ENCODE measurements around the gene GRB10. TPM values are rescaled to one million over a fixed set of nuclear protein-coding genes. Genes with fewer than 3 reads are reported as not detected.

Gene GRB10
- total RNA-seq, 4 donors from 2014 or later: 54.0 to 69.1 (median 61.6) TPM

DNA sequence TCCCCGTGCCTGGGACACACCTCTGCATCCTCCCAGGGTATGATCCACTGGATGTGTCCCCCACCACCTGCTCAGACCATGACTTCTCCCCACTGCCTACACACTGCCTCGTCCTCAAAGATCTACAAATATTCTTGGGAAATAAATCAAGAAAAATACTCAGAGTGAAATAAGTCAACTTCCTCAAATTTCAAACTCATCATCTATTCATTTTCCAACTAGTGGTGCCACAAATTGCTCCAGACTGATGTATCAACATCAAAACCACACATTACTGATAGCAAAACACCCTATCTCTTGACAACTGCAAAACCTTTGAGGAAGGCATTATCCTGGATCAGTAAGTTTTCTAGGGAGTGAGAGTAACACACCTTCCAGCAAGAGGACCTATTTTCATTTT is 87.7 kb downstream of the GRB10 start:
- Histone ChIP-seq H3K4me1 (peaks cover 13 to 61% (median 42%) of the 10 kb centered on the region in 4 donors), H3K4me3 (no peak overlapping the region), H3K36me3 (peaks cover 0 to 9% (median 3%) of the 10 kb centered on the region in 4 donors), H3K27me3 (no peaks in the 10 kb centered on the region), H3K27ac (replicated peaks in 1 of 4) (no peak overlapping the region), H3K9me3 (no peaks in the 10 kb centered on the region)
- TF ChIP-seq POLR2AphosphoS5 (IDR thresholded peaks at IDR 0.05): no peak
- TF ChIP-seq, protein P1, sequence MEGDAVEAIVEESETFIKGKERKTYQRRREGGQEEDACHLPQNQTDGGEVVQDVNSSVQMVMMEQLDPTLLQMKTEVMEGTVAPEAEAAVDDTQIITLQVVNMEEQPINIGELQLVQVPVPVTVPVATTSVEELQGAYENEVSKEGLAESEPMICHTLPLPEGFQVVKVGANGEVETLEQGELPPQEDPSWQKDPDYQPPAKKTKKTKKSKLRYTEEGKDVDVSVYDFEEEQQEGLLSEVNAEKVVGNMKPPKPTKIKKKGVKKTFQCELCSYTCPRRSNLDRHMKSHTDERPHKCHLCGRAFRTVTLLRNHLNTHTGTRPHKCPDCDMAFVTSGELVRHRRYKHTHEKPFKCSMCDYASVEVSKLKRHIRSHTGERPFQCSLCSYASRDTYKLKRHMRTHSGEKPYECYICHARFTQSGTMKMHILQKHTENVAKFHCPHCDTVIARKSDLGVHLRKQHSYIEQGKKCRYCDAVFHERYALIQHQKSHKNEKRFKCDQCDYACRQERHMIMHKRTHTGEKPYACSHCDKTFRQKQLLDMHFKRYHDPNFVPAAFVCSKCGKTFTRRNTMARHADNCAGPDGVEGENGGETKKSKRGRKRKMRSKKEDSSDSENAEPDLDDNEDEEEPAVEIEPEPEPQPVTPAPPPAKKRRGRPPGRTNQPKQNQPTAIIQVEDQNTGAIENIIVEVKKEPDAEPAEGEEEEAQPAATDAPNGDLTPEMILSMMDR (IDR thresholded peaks at IDR 0.05): no peak
- no peak for TF ChIP-seq POLR2A (IDR thresholded peaks at IDR 0.05; ENCODE audit: low read depth)
- TF ChIP-seq EP300 (IDR thresholded peaks at IDR 0.05): no peak
- intact Hi-C loops (cut with DNase I): no loop called here
- no peak for DNase-seq (ENCODE audit: extremely low spot score)
- WGBS: 69% methylated on average over 2 of the region's 2 CpGs

GRCh38 chr7:50693455-50694130 is 89.1 kb downstream of the GRB10 start:
- intact Hi-C loops (cut with DNase I): no loop called here
- TF ChIP-seq, protein P1 (IDR thresholded peaks at IDR 0.05): no peak
- TF ChIP-seq POLR2A (IDR thresholded peaks at IDR 0.05; ENCODE audit: low read depth) (no peak), EP300 (IDR thresholded peaks at IDR 0.05) (no peak), POLR2AphosphoS5 (IDR thresholded peaks at IDR 0.05) (no peak)
- no peaks in the 10 kb centered on the region for H3K9me3 ChIP-seq
- 79% methylated on average over 8 of the region's 8 CpGs for WGBS
- H3K27me3 ChIP-seq: no peaks in the 10 kb centered on the region
- no peak overlapping the region for H3K27ac ChIP-seq (replicated peaks in 1 of 4)
- no peak for DNase-seq (ENCODE audit: extremely low spot score)
- H3K4me1 ChIP-seq: peaks cover 17 to 62% (median 45%) of the 10 kb centered on the region in 4 donors
- H3K4me3 ChIP-seq: no peak overlapping the region
- H3K36me3 ChIP-seq: peaks cover 0 to 22% (median 11%) of the 10 kb centered on the region in 4 donors

DNA sequence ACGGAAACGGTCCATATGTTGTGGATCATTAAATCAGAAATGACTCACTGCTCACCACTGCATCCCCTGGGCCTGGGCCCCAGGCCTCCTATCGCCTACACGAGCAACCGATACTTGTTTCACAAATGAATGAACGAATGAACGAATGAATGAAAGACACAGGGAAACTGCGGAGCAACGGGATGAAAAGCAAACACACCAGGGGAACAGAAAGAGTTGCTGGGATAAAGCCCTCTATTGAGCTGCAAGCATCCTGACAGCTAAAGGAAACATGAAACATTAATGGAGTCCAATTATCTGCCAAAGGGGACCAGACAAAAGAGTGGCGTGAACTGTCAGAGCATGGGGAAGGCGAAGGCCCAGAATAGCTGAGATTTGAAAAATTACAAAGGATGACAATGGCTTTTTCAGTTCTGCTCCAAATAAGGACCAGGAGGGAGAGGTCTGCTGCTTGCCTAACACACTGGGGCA is 92.1 kb downstream of the GRB10 start:
- intact Hi-C loops (cut with DNase I): no loop called here
- Histone ChIP-seq H3K4me1 (peaks cover 38 to 72% (median 60%) of the 10 kb centered on the region in 4 donors), H3K9me3 (no peaks in the 10 kb centered on the region), H3K27ac (replicated peaks in 1 of 4) (peak overlapping the region; percentile 4 to 61 (median 36)), H3K4me3 (no peak overlapping the region), H3K36me3 (peaks cover 0 to 27% (median 11%) of the 10 kb centered on the region in 4 donors), H3K27me3 (no peaks in the 10 kb centered on the region)
- TF ChIP-seq, protein P1 (IDR thresholded peaks at IDR 0.05): no peak
- TF ChIP-seq POLR2AphosphoS5 (IDR thresholded peaks at IDR 0.05) (no peak), POLR2A (IDR thresholded peaks at IDR 0.05; ENCODE audit: low read depth) (no peak), EP300 (IDR thresholded peaks at IDR 0.05) (no peak)
- 54% methylated on average over 11 of the region's 11 CpGs for WGBS
- DNase-seq (ENCODE audit: extremely low spot score): no peak

GRCh38 chr7:50688226-50688590 is 94.5 kb downstream of the GRB10 start:
- Histone ChIP-seq H3K4me1 (peaks cover 34 to 68% (median 61%) of the 10 kb centered on the region in 4 donors), H3K4me3 (no peak overlapping the region), H3K27ac (replicated peaks in 1 of 4) (peak overlapping the region; percentile 40 to 87 (median 83)), H3K27me3 (no peaks in the 10 kb centered on the region), H3K9me3 (no peaks in the 10 kb centered on the region), H3K36me3 (peaks cover 0 to 22% (median 8%) of the 10 kb centered on the region in 4 donors)
- no peak for DNase-seq (ENCODE audit: extremely low spot score)
- 66% methylated on average over 2 of the region's 2 CpGs for WGBS
- TF ChIP-seq EP300 (IDR thresholded peaks at IDR 0.05): no peak
- no peak for TF ChIP-seq POLR2A (IDR thresholded peaks at IDR 0.05; ENCODE audit: low read depth)
- TF ChIP-seq, protein P1 (IDR thresholded peaks at IDR 0.05): no peak
- TF ChIP-seq POLR2AphosphoS5 (IDR thresholded peaks at IDR 0.05): no peak
- intact Hi-C loops (cut with DNase I): loop anchor here (5.0 kb wide), 1 partner anchor 104 kb away; no protein-coding TSS in a partner anchor
